Measurements from ENCODE around the gene C11orf65.

DNA sequence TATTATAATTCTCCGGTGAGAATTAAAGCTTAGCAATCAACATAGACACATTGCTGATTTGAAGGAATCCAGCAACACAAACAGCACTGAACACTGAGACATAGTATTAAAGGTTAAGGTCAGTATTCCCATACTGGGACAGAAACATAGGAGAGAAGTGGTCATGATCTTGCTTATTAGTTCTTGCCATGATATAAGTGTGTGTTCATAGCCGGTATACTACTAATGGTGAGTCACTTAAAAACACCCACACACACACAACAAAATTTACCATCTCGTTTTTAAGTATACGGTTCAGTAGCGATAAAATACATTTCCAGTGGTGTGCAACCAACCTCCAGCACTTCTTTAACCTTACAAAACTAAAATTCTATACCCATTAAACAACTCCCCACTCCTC, 96.3 kb downstream of the C11orf65 start:
- TF ChIP-seq, protein P1, sequence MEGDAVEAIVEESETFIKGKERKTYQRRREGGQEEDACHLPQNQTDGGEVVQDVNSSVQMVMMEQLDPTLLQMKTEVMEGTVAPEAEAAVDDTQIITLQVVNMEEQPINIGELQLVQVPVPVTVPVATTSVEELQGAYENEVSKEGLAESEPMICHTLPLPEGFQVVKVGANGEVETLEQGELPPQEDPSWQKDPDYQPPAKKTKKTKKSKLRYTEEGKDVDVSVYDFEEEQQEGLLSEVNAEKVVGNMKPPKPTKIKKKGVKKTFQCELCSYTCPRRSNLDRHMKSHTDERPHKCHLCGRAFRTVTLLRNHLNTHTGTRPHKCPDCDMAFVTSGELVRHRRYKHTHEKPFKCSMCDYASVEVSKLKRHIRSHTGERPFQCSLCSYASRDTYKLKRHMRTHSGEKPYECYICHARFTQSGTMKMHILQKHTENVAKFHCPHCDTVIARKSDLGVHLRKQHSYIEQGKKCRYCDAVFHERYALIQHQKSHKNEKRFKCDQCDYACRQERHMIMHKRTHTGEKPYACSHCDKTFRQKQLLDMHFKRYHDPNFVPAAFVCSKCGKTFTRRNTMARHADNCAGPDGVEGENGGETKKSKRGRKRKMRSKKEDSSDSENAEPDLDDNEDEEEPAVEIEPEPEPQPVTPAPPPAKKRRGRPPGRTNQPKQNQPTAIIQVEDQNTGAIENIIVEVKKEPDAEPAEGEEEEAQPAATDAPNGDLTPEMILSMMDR (IDR thresholded peaks at IDR 0.05; ENCODE audit: insufficient read depth, low read depth, low read length): no peak
- TF ChIP-seq EZH2 (IDR thresholded peaks at IDR 0.05; ENCODE audit: insufficient read depth, low read length): no peak
